Measurements from ENCODE around the gene AHI1. TPM values are rescaled to one million over a fixed set of nuclear protein-coding genes. Genes with fewer than 3 reads are reported as not detected.

AHI1 gene
- total and polyA plus RNA-seq, 2 experiments from 2014 or later: 14.8 to 21.5 TPM

- H3K27me3 ChIP-seq: no peaks in the 10 kb centered on the region
Observed at GRCh38 chr6:135298455-135298854, 199.1 kb downstream of the AHI1 start.

GRCh38 chr6:135296715-135297114 lies 200.8 kb downstream of the AHI1 start:
- Histone ChIP-seq H3K36me3 (replicated peaks; ENCODE audit: insufficient read depth, low read depth) (no peaks in the 10 kb centered on the region), H4K20me1 (ENCODE audit: insufficient read depth, poor library complexity, severe bottlenecking) (no peaks in the 10 kb centered on the region), H2AFZ (no peak overlapping the region), H3K79me2 (no peaks in the 10 kb centered on the region), H3K27ac (no peak overlapping the region), H3K27me3 (no peaks in the 10 kb centered on the region), H3K9me2 (replicated peaks; ENCODE audit: insufficient read depth) (no peaks in the 10 kb centered on the region), H3K4me3 (no peak overlapping the region), H3K9me3 (ENCODE audit: low read depth) (no peaks in the 10 kb centered on the region), H3K4me1 (ENCODE audit: insufficient read depth) (no peaks in the 10 kb centered on the region), H3K4me2 (no peak overlapping the region)
- no peak for DNase-seq (ENCODE audit: low spot score)
- 75% methylated on average over 2 of the region's 2 CpGs for WGBS (ENCODE audit: low lambda C conversion rate, missing lambda C conversion rate)
- no peak for TF ChIP-seq EZH2 (IDR thresholded peaks at IDR 0.05; ENCODE audit: borderline replicate concordance)
- no peak for TF ChIP-seq CTCF (IDR thresholded peaks at IDR 0.05; ENCODE audit: poor library complexity)
- TF ChIP-seq EZH2phosphoT487 (IDR thresholded peaks at IDR 0.05; ENCODE audit: low read depth, severe bottlenecking, unreplicated experiment): no peak

More at GRCh38 chr6:135298455-135298854, 199.1 kb downstream of the AHI1 start:
- no peak for TF ChIP-seq EZH2phosphoT487 (IDR thresholded peaks at IDR 0.05; ENCODE audit: low read depth, severe bottlenecking, unreplicated experiment)
- TF ChIP-seq CTCF (IDR thresholded peaks at IDR 0.05; ENCODE audit: poor library complexity): no peak
- TF ChIP-seq EZH2 (IDR thresholded peaks at IDR 0.05; ENCODE audit: borderline replicate concordance): no peak
- no peaks in the 10 kb centered on the region for H3K36me3 ChIP-seq (replicated peaks; ENCODE audit: insufficient read depth, low read depth)
- H3K4me3 ChIP-seq: no peak overlapping the region
- no peak overlapping the region for H3K4me2 ChIP-seq
- no peaks in the 10 kb centered on the region for H3K9me3 ChIP-seq (ENCODE audit: low read depth)
- H3K27ac ChIP-seq: no peak overlapping the region
- H3K79me2 ChIP-seq: no peaks in the 10 kb centered on the region
- H4K20me1 ChIP-seq (ENCODE audit: insufficient read depth, poor library complexity, severe bottlenecking): no peaks in the 10 kb centered on the region
- no peak for DNase-seq (ENCODE audit: low spot score)
- no peaks in the 10 kb centered on the region for H3K9me2 ChIP-seq (replicated peaks; ENCODE audit: insufficient read depth)
- no peaks in the 10 kb centered on the region for H3K4me1 ChIP-seq (ENCODE audit: insufficient read depth)
- no peak overlapping the region for H2AFZ ChIP-seq
- WGBS (ENCODE audit: low lambda C conversion rate, missing lambda C conversion rate): 89% methylated on average over 2 of the region's 2 CpGs

GRCh38 chr6:135295085-135295484 lies 202.5 kb downstream of the AHI1 start:
- no peak overlapping the region for H3K27ac ChIP-seq
- H3K4me3 ChIP-seq: no peak overlapping the region
- TF ChIP-seq CTCF (IDR thresholded peaks at IDR 0.05; ENCODE audit: poor library complexity): no peak
- no peak for TF ChIP-seq EZH2phosphoT487 (IDR thresholded peaks at IDR 0.05; ENCODE audit: low read depth, severe bottlenecking, unreplicated experiment)
- no peak for TF ChIP-seq EZH2 (IDR thresholded peaks at IDR 0.05; ENCODE audit: borderline replicate concordance)
- no peaks in the 10 kb centered on the region for H3K36me3 ChIP-seq (replicated peaks; ENCODE audit: insufficient read depth, low read depth)
- no peaks in the 10 kb centered on the region for H4K20me1 ChIP-seq (ENCODE audit: insufficient read depth, poor library complexity, severe bottlenecking)
- no peaks in the 10 kb centered on the region for H3K79me2 ChIP-seq
- WGBS (ENCODE audit: low lambda C conversion rate, missing lambda C conversion rate): 92% methylated on average over 1 of the region's 1 CpG
- H3K9me3 ChIP-seq (ENCODE audit: low read depth): no peaks in the 10 kb centered on the region
- H2AFZ ChIP-seq: no peak overlapping the region
- no peaks in the 10 kb centered on the region for H3K9me2 ChIP-seq (replicated peaks; ENCODE audit: insufficient read depth)
- no peaks in the 10 kb centered on the region for H3K4me1 ChIP-seq (ENCODE audit: insufficient read depth)
- H3K27me3 ChIP-seq: no peaks in the 10 kb centered on the region
- DNase-seq (ENCODE audit: low spot score): no peak
- no peak overlapping the region for H3K4me2 ChIP-seq

All from hepatocyte (in vitro differentiated cells).